Right lobe of liver (tissue), 6 donors: ENCODE data around the gene TNNC2. TPM values are rescaled to one million over a fixed set of nuclear protein-coding genes. Genes with fewer than 3 reads are reported as not detected.

Experiments
- ATAC-seq, 4 donors: fragments of 200-7000 bp; cut with Tn5 transposase; one replicate each; pipeline ENCODE4 v1.9.1; 2020; ENCODE audit warnings: mild to moderate bottlenecking in 4 of 4, moderate library complexity in 4 of 4
- DNase-seq, 3 donors: peaks; one replicate each; pipeline ENCODE4 v3.0.0-alpha.2; 2020
- H3K27ac ChIP-seq, 3 donors: fragments of 200-600 bp; one replicate each; pipeline ENCODE4 v1.8.0; 2022
- H3K27me3 ChIP-seq, 2 donors: fragments of 200-600 bp; one replicate each; pipeline ENCODE4 v1.8.0; 2022
- H3K36me3 ChIP-seq, 4 donors: fragments of 200-600 bp; sonication (generic) in 1 of 4; one replicate each; pipeline versions ENCODE4 v1.5.1 to v1.8.0; 2017 to 2022; ENCODE audit warnings: control low read depth in 1 of 4
- H3K4me1 ChIP-seq, 4 donors: fragments of 200-600 bp; sonication (generic) in 1 of 4; one replicate each; pipeline versions ENCODE4 v1.5.1 to v1.8.0; 2017 to 2022; ENCODE audit warnings: control low read depth in 1 of 4
- H3K4me3 ChIP-seq, 3 donors: fragments of 200-600 bp; one replicate each; pipeline ENCODE4 v1.8.0; 2022
- H3K9me3 ChIP-seq, 4 donors: fragments of 200-600 bp; sonication (generic) in 1 of 4; one replicate each; pipeline versions ENCODE4 v1.5.1 to v1.8.0; 2017 to 2022; ENCODE audit warnings: control low read depth in 1 of 4
- CTCF ChIP-seq, 4 donors: fragments of 200-600 bp in 3 of 4; fragments of 450-650 bp in 1 of 4; IDR thresholded peaks; one replicate each; pipeline versions ENCODE4 v1.5.1 to v1.8.0; 2016 to 2022; ENCODE audit warnings: antibody characterized with exemption in 4 of 4, mild to moderate bottlenecking in 2 of 4
- POLR2A ChIP-seq: fragments of 450-650 bp; IDR thresholded peaks from one replicate; pipeline ENCODE4 v1.6.1; 2017; ENCODE audit warnings: antibody characterized with exemption, mild to moderate bottlenecking
- WGBS: methylation state at CpG from one replicate; pipeline ENCODE4 v1.1.6; 2018; ENCODE audit warnings: low coverage, low lambda C conversion rate; ENCODE audit not compliant: insufficient coverage; ENCODE audit errors: missing lambda C conversion rate; 5-methylcytosine and 5-hydroxymethylcytosine counted together
- intact Hi-C, 2 donors: fragments of 100-400 bp; cut with DNase I; formaldehyde crosslinking; loops; one replicate each; pipeline versions ENCODE4 v1.11.2 to v1.14.1; 2022
- total RNA-seq, 6 experiments: library from RNA; depleted of rRNA in 2 of 6; stranded (reverse); fragments of >200 nt in 2 of 6; fragmentation: NEBNext Ultra II Directional in 3 of 6; extraction: Animal tissue kit (Norgen Biotek cat#: 25700) in 3 of 6; gene quantifications; one replicate each; pipeline versions ENCODE4 v1.1.0 to v1.2.4, GENCODE V29; 2016 to 2023
- donor health status: DM: no; HTN: yes; CAD: no.
- donor health status: DM: no; HTN: no; CAD: no.
- donor health status: DM: no; HTN: no; CAD: no.
- donor health status: DM: no; HTN: yes; CAD: no.
- donor health status: DM: no; HTN: yes; CAD: no.

The TNNC2 gene
- total RNA-seq, 6 experiments from 2014 or later = 0.37 to 3.5 (median 0.86) TPM; not detected in 3

DNA sequence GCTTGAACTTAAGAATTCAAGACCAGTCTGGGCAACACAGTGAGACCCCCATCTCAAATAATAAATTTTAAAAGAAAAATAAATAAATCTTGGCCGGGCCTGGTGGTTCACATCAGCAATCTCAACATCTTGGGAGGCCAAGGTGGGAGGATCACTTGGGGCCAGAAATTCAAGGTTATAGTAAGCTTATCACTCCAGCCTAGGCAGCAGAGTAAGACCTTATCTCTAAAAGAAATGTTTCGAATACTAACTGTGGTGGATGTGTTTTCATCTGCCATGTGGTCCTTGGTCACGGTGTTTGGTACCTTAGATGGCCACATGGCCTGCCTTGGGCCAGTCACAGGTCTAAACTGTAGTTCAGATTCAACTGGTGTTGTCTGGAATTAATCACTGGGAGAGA lies 8.9 kb downstream of the TNNC2 start:
- Histone ChIP-seq H3K9me3 (no peaks in the 10 kb centered on the region), H3K36me3 (no peaks in the 10 kb centered on the region), H3K4me1 (no peaks in the 10 kb centered on the region), H3K27ac (no peak overlapping the region), H3K4me3 (no peak overlapping the region), H3K27me3 (peaks cover 0 to 12% of the 10 kb centered on the region in 2 donors)
- intact Hi-C loops = loop anchor here in 1 of 2 donors (10.0 kb wide), 1 partner anchor 137 kb away; no protein-coding TSS in a partner anchor
- 79% methylated on average over 3 of the region's 3 CpGs for WGBS
- DNase-seq (no peak), ATAC-seq (no peak)
- TF ChIP-seq CTCF (IDR thresholded peaks at IDR 0.05) (no peak), POLR2A (no peak)

GRCh38 chr20:45817376-45818194 lies 9.5 kb downstream of the TNNC2 start:
- 65% methylated on average over 6 of the region's 9 CpGs for WGBS
- Histone ChIP-seq H3K4me3 (no peak overlapping the region), H3K27ac (no peak overlapping the region), H3K36me3 (no peaks in the 10 kb centered on the region), H3K4me1 (peaks cover 0 to 6% (median 0%) of the 10 kb centered on the region in 4 donors), H3K9me3 (no peaks in the 10 kb centered on the region), H3K27me3 (peaks cover 0 to 8% of the 10 kb centered on the region in 2 donors)
- DNase-seq = no peak
- TF ChIP-seq CTCF (IDR thresholded peaks at IDR 0.05) (no peak), POLR2A (no peak)
- intact Hi-C loops = loop anchor here in 1 of 2 donors (10.0 kb wide), 1 partner anchor 137 kb away; no protein-coding TSS in a partner anchor
- ATAC-seq = no peak

DNA sequence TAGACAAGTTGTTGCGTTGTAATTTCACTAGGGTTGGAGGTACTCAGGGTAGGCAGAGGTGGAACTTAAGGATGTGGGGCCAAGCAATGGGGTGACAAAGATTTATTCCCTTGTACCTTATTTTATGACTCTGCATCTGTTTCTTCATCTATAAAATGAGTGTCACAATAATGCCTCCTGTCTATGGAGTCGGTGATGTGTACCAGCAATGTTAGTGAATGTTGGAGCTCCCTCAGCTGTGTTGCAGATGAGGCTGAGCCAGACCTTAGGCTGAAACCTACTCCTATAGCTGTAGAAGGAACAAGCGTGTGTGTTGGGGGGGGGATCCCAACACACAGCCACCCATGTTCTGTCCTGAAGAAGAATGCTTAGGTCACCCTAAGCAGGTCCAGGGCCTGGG lies 10.2 kb downstream of the TNNC2 start:
- DNase-seq = no peak
- H3K27me3 ChIP-seq = peaks cover 0 to 3% of the 10 kb centered on the region in 2 donors
- H3K36me3 ChIP-seq = no peaks in the 10 kb centered on the region
- no peak for ATAC-seq
- H3K4me3 ChIP-seq = no peak overlapping the region
- H3K9me3 ChIP-seq = no peaks in the 10 kb centered on the region
- 100% methylated on average over 2 of the region's 3 CpGs for WGBS
- peaks cover 0 to 6% (median 0%) of the 10 kb centered on the region in 4 donors for H3K4me1 ChIP-seq
- no peak overlapping the region for H3K27ac ChIP-seq
- intact Hi-C loops = loop anchor here in 1 of 2 donors (10.0 kb wide), 1 partner anchor 138 kb away; no protein-coding TSS in a partner anchor
- no peak for TF ChIP-seq POLR2A
- no peak for TF ChIP-seq CTCF (IDR thresholded peaks at IDR 0.05)

GRCh38 chr20:45814314-45814713 lies 12.8 kb downstream of the TNNC2 start:
- intact Hi-C loops = loop anchor here in 1 of 2 donors (10.0 kb wide), 1 partner anchor 140 kb away; no protein-coding TSS in a partner anchor
- Histone ChIP-seq H3K9me3 (no peaks in the 10 kb centered on the region), H3K27ac (no peak overlapping the region), H3K36me3 (peaks cover 0 to 19% (median 8%) of the 10 kb centered on the region in 4 donors), H3K4me3 (no peak overlapping the region), H3K27me3 (no peaks in the 10 kb centered on the region), H3K4me1 (peaks cover 0 to 6% (median 0%) of the 10 kb centered on the region in 4 donors)
- ATAC-seq (no peak), DNase-seq (no peak)
- no peak for TF ChIP-seq POLR2A
- no peak for TF ChIP-seq CTCF (IDR thresholded peaks at IDR 0.05)
- 95% methylated on average over 3 of the region's 3 CpGs for WGBS
